ENCODE data around the gene LIN37. TPM values are rescaled to one million over a fixed set of nuclear protein-coding genes. Genes with fewer than 3 reads are reported as not detected.
"Not testable (repeated sequence)": the region's sequence is repeated elsewhere in the genome, so short reads cannot be mapped to it uniquely, and the experiment has no call there.

The LIN37 gene
- total RNA-seq, 1 experiment from 2014 or later = 10.1 TPM

DNA sequence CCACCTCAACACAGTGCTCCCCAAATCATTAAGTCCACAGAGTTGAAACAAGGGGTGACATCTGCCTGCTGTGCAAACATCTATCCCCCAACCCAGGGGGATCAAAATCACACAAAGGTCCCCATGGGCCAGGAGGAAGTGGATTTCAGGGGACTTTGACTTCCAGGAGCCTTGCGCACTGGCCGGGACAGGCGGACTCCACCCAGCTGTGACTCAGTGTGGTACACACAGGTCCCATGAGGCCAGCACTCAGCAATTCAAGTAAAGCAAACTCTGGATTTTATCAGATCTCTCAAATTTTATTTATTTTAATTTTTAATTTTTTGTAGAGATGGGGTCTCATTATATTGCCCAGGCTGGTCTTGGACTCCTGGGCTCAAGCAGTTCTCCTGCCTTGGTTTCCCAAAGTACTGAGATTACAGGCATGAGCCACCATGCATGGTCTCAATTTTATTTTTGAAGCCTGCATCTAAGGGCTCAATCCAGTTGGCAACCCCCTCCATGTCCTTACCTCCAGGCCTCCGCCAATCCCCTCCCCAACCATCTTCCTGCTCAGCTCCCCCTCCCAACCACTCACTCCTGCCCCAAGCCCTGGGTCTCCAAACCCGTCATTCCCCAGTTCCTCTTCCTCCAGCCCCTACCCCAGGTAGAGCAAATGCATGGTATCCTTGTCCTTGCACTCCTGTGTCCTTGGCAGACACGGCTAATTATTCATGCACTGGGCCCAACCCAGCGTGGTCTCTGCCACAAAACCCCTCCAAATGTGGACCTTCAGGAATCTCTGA lies 45.2 kb downstream of the LIN37 start:
- Histone ChIP-seq H3K36me3 (ENCODE audit: control insufficient read depth in 1 of 2, insufficient read depth in 2 of 2, low read length in 2 of 2) (no peaks in the 10 kb centered on the region), H3K79me2 (ENCODE audit: insufficient read depth, low read length) (no peaks in the 10 kb centered on the region), H3K4me1 (ENCODE audit: control insufficient read depth in 1 of 2, insufficient read depth in 2 of 2, low read length in 2 of 2) (peaks cover 0 to 5% of the 10 kb centered on the region in 2 experiments; a peak in 2 of 4 replicates), H2AFZ (ENCODE audit: low read depth, low read length, poor library complexity, severe bottlenecking) (no peak overlapping the region), H3K9me2 (ENCODE audit: insufficient read depth) (no peaks in the 10 kb centered on the region), H4K20me1 (ENCODE audit: insufficient read depth) (no peaks in the 10 kb centered on the region), H3K9me3 (ENCODE audit: control insufficient read depth in 1 of 2, insufficient read depth in 1 of 2, low read depth in 1 of 2, low read length in 2 of 2) (no peaks in the 10 kb centered on the region), H3K27ac (ENCODE audit: low read depth, low read length) (no peak overlapping the region), H3K4me3 (replicated peaks in 1 of 2; ENCODE audit: low read depth in 1 of 2, low read length in 2 of 2) (no peak overlapping the region), H3K9ac (ENCODE audit: low read length) (no peak overlapping the region), H3K4me2 (ENCODE audit: low read length) (peak overlapping the region; percentile 35; the same call in 1 of the 2 replicates), H3K27me3 (ENCODE audit: insufficient read depth, low read length) (no peaks in the 10 kb centered on the region)
- no peak for DNase-seq (ENCODE audit: low read depth, low spot score)
- intact Hi-C loops (cut with micrococcal nuclease) = no loop called here
- POLR2A ChIA-PET = no interaction called here
- CTCF ChIA-PET = no interaction called here
- no peak for TF ChIP-seq EZH2 (IDR thresholded peaks at IDR 0.05)
- no peak for TF ChIP-seq ATF3 (IDR thresholded peaks at IDR 0.05)
- TF ChIP-seq POLR2AphosphoS5 (IDR thresholded peaks at IDR 0.05; ENCODE audit: low read depth, low read length) = no peak
- TF ChIP-seq SIN3A (IDR thresholded peaks at IDR 0.05; ENCODE audit: low read depth) = no peak
- TF ChIP-seq EZH2phosphoT487 (IDR thresholded peaks at IDR 0.05; ENCODE audit: borderline replicate concordance) = no peak
- no peak for TF ChIP-seq TCF7L2 (IDR thresholded peaks at IDR 0.05; ENCODE audit: borderline replicate concordance, extremely low read depth, insufficient read depth, insufficient read length)
- no peak for TF ChIP-seq SP1 (IDR thresholded peaks at IDR 0.05; ENCODE audit: low read depth)
- TF ChIP-seq CBX3 (IDR thresholded peaks at IDR 0.05; ENCODE audit: low read depth) = no peak
- no peak for TF ChIP-seq FOSL1 (IDR thresholded peaks at IDR 0.05; ENCODE audit: low read depth)
- no peak for TF ChIP-seq REST (IDR thresholded peaks at IDR 0.05; ENCODE audit: low read depth)
- no peak for TF ChIP-seq CTCF (IDR thresholded peaks at IDR 0.05 in 2 of 3, conservative IDR thresholded peaks at IDR 0.05 in 1 of 3; ENCODE audit: borderline replicate concordance in 1 of 3, insufficient read depth in 1 of 3, low read depth in 2 of 3, low read length in 2 of 3)
- no peak for TF ChIP-seq ZFX (IDR thresholded peaks at IDR 0.05)
- no peak for TF ChIP-seq EGR1 (IDR thresholded peaks at IDR 0.05; ENCODE audit: low read depth)
- no peak for TF ChIP-seq MAX (IDR thresholded peaks at IDR 0.05)
- TF ChIP-seq ZNF274 (IDR thresholded peaks at IDR 0.05; ENCODE audit: low read depth, low read length) = no peak
- no TSS peak for BruUV-seq (replicated peaks)
- no peak; the same call in 1 of the 2 replicates for ATAC-seq
- RAD21 ChIA-PET (ENCODE audit: low non-redundant PET in 1 of 2, low total read pairs in 2 of 2, uncharacterized antibody in 2 of 2, unreplicated experiment in 2 of 2) = no interaction called here

DNA sequence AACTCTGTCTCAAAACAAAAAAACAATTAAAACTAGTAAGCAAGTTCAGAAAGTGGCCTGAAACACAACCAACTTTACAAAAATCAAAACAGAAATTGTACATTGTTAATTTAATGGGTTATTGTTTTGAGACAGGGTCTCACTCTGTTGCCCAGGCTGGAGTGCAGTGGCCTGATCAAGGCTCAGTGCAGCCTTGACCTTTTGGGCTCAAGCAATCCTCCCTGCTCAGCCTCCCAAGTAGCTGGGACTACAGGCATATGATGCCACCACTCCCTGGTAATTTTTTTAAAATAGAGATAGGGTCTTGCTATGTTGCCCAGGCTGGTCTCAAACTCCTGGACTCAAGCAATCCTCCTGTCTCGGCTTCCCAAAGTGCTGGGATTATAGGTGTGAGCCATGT lies 47.2 kb downstream of the LIN37 start:
- H3K9me3 ChIP-seq (ENCODE audit: control insufficient read depth in 1 of 2, insufficient read depth in 1 of 2, low read depth in 1 of 2, low read length in 2 of 2); H3K27me3 ChIP-seq (ENCODE audit: insufficient read depth, low read length); H2AFZ ChIP-seq (ENCODE audit: low read depth, low read length, poor library complexity, severe bottlenecking); H3K9me2 ChIP-seq (ENCODE audit: insufficient read depth); H3K4me2 ChIP-seq (ENCODE audit: low read length); H3K36me3 ChIP-seq (ENCODE audit: control insufficient read depth in 1 of 2, insufficient read depth in 2 of 2, low read length in 2 of 2); intact Hi-C loops (cut with micrococcal nuclease); H3K4me3 ChIP-seq (replicated peaks in 1 of 2; ENCODE audit: low read depth in 1 of 2, low read length in 2 of 2); BruUV-seq (replicated peaks); DNase-seq (ENCODE audit: low read depth, low spot score); H3K27ac ChIP-seq (ENCODE audit: low read depth, low read length); CTCF ChIA-PET; H3K79me2 ChIP-seq (ENCODE audit: insufficient read depth, low read length); POLR2A ChIA-PET; H4K20me1 ChIP-seq (ENCODE audit: insufficient read depth); RAD21 ChIA-PET (ENCODE audit: low non-redundant PET in 1 of 2, low total read pairs in 2 of 2, uncharacterized antibody in 2 of 2, unreplicated experiment in 2 of 2); H3K4me1 ChIP-seq (ENCODE audit: control insufficient read depth in 1 of 2, insufficient read depth in 2 of 2, low read length in 2 of 2); ATAC-seq; H3K9ac ChIP-seq (ENCODE audit: low read length): not testable (repeated sequence)

All from HCT116 (cell line).